Vagina (tissue), 2 donors: Measurements from ENCODE around the gene SCYGR1. TPM values are rescaled to one million over a fixed set of nuclear protein-coding genes. Genes with fewer than 3 reads are reported as not detected.

Source experiments
- DNase-seq, 2 donors: peaks; one replicate each; pipeline ENCODE4 v3.0.0-alpha.2; 2017; ENCODE audit errors: extremely low spot score in 2 of 2
- H3K27ac ChIP-seq: fragments of 200-600 bp; sonication (generic); one replicate; pipeline ENCODE4 v1.5.1; 2019
- H3K27me3 ChIP-seq: fragments of 200-600 bp; sonication (generic); one replicate; pipeline ENCODE4 v1.5.1; 2019
- H3K36me3 ChIP-seq, 2 donors: fragments of 200-600 bp; sonication (generic); one replicate each; pipeline ENCODE4 v1.5.1; 2017 to 2019
- H3K4me1 ChIP-seq: fragments of 200-600 bp; sonication (generic); one replicate; pipeline ENCODE4 v1.5.1; 2019
- H3K4me3 ChIP-seq, 2 donors: fragments of 200-600 bp; sonication (generic); 1 replicate in 1 of 2; 2 replicates in 1 of 2; pipeline ENCODE4 v1.5.1; 2016 to 2019
- H3K9me3 ChIP-seq: fragments of 200-600 bp; sonication (generic); one replicate; pipeline ENCODE4 v1.5.1; 2019
- CTCF ChIP-seq, 3 experiments: fragments of 450-650 bp in 2 of 3; fragments of 200-600 bp in 1 of 3; sonication (generic) in 1 of 3; IDR thresholded peaks; one replicate each; pipeline ENCODE4 v1.5.1; 2017 to 2019; ENCODE audit warnings: antibody characterized with exemption in 3 of 3, mild to moderate bottlenecking in 2 of 3, moderate library complexity in 2 of 3
- POLR2A ChIP-seq, 2 donors: fragments of 450-650 bp; IDR thresholded peaks; one replicate each; pipeline ENCODE4 v1.6.1; 2017; ENCODE audit warnings: antibody characterized with exemption in 2 of 2, mild to moderate bottlenecking in 2 of 2, moderate library complexity in 2 of 2
- POLR2AphosphoS5 ChIP-seq, 2 donors: sonication (generic); formaldehyde crosslinking; IDR thresholded peaks; one replicate each; pipeline ENCODE4 v1.9.0; 2017; ENCODE audit warnings: antibody characterized with exemption in 2 of 2, mild to moderate bottlenecking in 2 of 2, low read depth in 1 of 2; ENCODE audit not compliant: insufficient read depth in 1 of 2
- intact Hi-C: fragments of 100-400 bp; cut with DNase I; formaldehyde crosslinking; loops from one replicate; pipeline ENCODE4 v1.15.1; 2023
- total RNA-seq: library from RNA; depleted of rRNA; stranded (reverse); fragments of >200 nt; gene quantifications from one replicate; pipeline ENCODE4 v1.2.3, GENCODE V29; 2016

Gene SCYGR1
- total RNA-seq, 1 donor from 2014 or later: not detected

- DNase-seq: no peak
- no peak for TF ChIP-seq POLR2AphosphoS5 (IDR thresholded peaks at IDR 0.05; ENCODE audit: insufficient read depth in 1 of 2, low read depth in 1 of 2)
- TF ChIP-seq POLR2A (IDR thresholded peaks at IDR 0.05): no peak
- no peak for TF ChIP-seq CTCF (IDR thresholded peaks at IDR 0.05)
Measured at GRCh38 chr2:227414846-227415245, 27.1 kb upstream of the SCYGR1 start.

GRCh38 chr2:227413371-227413770 lies 25.6 kb upstream of the SCYGR1 start:
- Histone ChIP-seq H3K36me3 (no peaks in the 10 kb centered on the region), H3K4me3 (no peak overlapping the region), H3K27ac (no peak overlapping the region), H3K9me3 (no peaks in the 10 kb centered on the region), H3K4me1 (peaks cover 4% of the 10 kb centered on the region), H3K27me3 (no peaks in the 10 kb centered on the region)
- intact Hi-C loops: no loop called here
- no peak for TF ChIP-seq POLR2A (IDR thresholded peaks at IDR 0.05)
- no peak for TF ChIP-seq CTCF (IDR thresholded peaks at IDR 0.05)
- no peak for TF ChIP-seq POLR2AphosphoS5 (IDR thresholded peaks at IDR 0.05; ENCODE audit: insufficient read depth in 1 of 2, low read depth in 1 of 2)
- DNase-seq: no peak

More at GRCh38 chr2:227414846-227415245, 27.1 kb upstream of the SCYGR1 start:
- Histone ChIP-seq H3K27me3 (no peaks in the 10 kb centered on the region), H3K4me3 (no peak overlapping the region), H3K36me3 (no peaks in the 10 kb centered on the region), H3K4me1 (peaks cover 4% of the 10 kb centered on the region), H3K27ac (no peak overlapping the region), H3K9me3 (no peaks in the 10 kb centered on the region)
- intact Hi-C loops: no loop called here

GRCh38 chr2:227412877-227413276 lies 25.1 kb upstream of the SCYGR1 start:
- no peak for TF ChIP-seq POLR2A (IDR thresholded peaks at IDR 0.05)
- no peak for TF ChIP-seq CTCF (IDR thresholded peaks at IDR 0.05)
- no peak for TF ChIP-seq POLR2AphosphoS5 (IDR thresholded peaks at IDR 0.05; ENCODE audit: insufficient read depth in 1 of 2, low read depth in 1 of 2)
- Histone ChIP-seq H3K27me3 (no peaks in the 10 kb centered on the region), H3K9me3 (no peaks in the 10 kb centered on the region), H3K27ac (no peak overlapping the region), H3K36me3 (no peaks in the 10 kb centered on the region), H3K4me3 (no peak overlapping the region), H3K4me1 (peaks cover 4% of the 10 kb centered on the region)
- no peak for DNase-seq
- intact Hi-C loops: no loop called here

- Histone ChIP-seq H3K4me3 (no peak overlapping the region), H3K27me3 (no peaks in the 10 kb centered on the region), H3K9me3 (no peaks in the 10 kb centered on the region), H3K36me3 (no peaks in the 10 kb centered on the region), H3K4me1 (peaks cover 11% of the 10 kb centered on the region), H3K27ac (no peak overlapping the region)
- TF ChIP-seq POLR2A (IDR thresholded peaks at IDR 0.05) (no peak), CTCF (IDR thresholded peaks at IDR 0.05) (no peak), POLR2AphosphoS5 (IDR thresholded peaks at IDR 0.05; ENCODE audit: insufficient read depth in 1 of 2, low read depth in 1 of 2) (no peak)
- intact Hi-C loops: no loop called here
- no peak for DNase-seq
Measured at GRCh38 chr2:227411990-227412350, 24.2 kb upstream of the SCYGR1 start.

GRCh38 chr2:227411320-227411989 lies 23.7 kb upstream of the SCYGR1 start:
- H3K4me3 ChIP-seq: no peak overlapping the region
- no peaks in the 10 kb centered on the region for H3K27me3 ChIP-seq
- H3K27ac ChIP-seq: no peak overlapping the region
- peaks cover 16% of the 10 kb centered on the region for H3K4me1 ChIP-seq
- DNase-seq: no peak
- H3K9me3 ChIP-seq: no peaks in the 10 kb centered on the region
- no peaks in the 10 kb centered on the region for H3K36me3 ChIP-seq
- no peak for TF ChIP-seq CTCF (IDR thresholded peaks at IDR 0.05)
- no peak for TF ChIP-seq POLR2AphosphoS5 (IDR thresholded peaks at IDR 0.05; ENCODE audit: insufficient read depth in 1 of 2, low read depth in 1 of 2)
- TF ChIP-seq POLR2A (IDR thresholded peaks at IDR 0.05): no peak
- intact Hi-C loops: no loop called here
